Measurements from ENCODE around the gene PRDM5.
"Not testable (repeated sequence)": the region's sequence is repeated elsewhere in the genome, so short reads cannot be mapped to it uniquely, and the experiment has no call there.

PRDM5 gene

GRCh38 chr4:120753854-120754253 is 168.7 kb downstream of the PRDM5 start:
- DNase-seq (ENCODE audit: low spot score): no peak

GRCh38 chr4:120750152-120750525 is 172.4 kb downstream of the PRDM5 start:
- DNase-seq (ENCODE audit: low spot score): no peak

- no peak for DNase-seq (ENCODE audit: low spot score)
Measured at GRCh38 chr4:120749445-120750151, 172.9 kb downstream of the PRDM5 start.

GRCh38 chr4:120741636-120742035 is 180.9 kb downstream of the PRDM5 start:
- not testable (repeated sequence) for DNase-seq (ENCODE audit: low spot score)

GRCh38 chr4:120736312-120736711 is 186.2 kb downstream of the PRDM5 start:
- DNase-seq (ENCODE audit: low spot score): no peak

GRCh38 chr4:120733968-120734367 is 188.6 kb downstream of the PRDM5 start:
- DNase-seq (ENCODE audit: low spot score): peak; percentile 28

- no peak for DNase-seq (ENCODE audit: low spot score)
Measured at GRCh38 chr4:120733054-120733453, 189.5 kb downstream of the PRDM5 start.

GRCh38 chr4:120731561-120731960 is 191.0 kb downstream of the PRDM5 start:
- no peak for DNase-seq (ENCODE audit: low spot score)

GRCh38 chr4:120730777-120731320 is 191.7 kb downstream of the PRDM5 start:
- no peak for DNase-seq (ENCODE audit: low spot score)

GRCh38 chr4:120728892-120729675 is 193.4 kb downstream of the PRDM5 start:
- no peak for DNase-seq (ENCODE audit: low spot score)

GRCh38 chr4:120725639-120726580 is 196.6 kb downstream of the PRDM5 start:
- DNase-seq (ENCODE audit: low spot score): no peak

- DNase-seq (ENCODE audit: low spot score): no peak
Measured at GRCh38 chr4:120724656-120725055, 197.9 kb downstream of the PRDM5 start.

- peak; percentile 32 for DNase-seq (ENCODE audit: low spot score)
Measured at GRCh38 chr4:120723986-120724385, 198.5 kb downstream of the PRDM5 start.

GRCh38 chr4:120723105-120723504 is 199.4 kb downstream of the PRDM5 start:
- DNase-seq (ENCODE audit: low spot score): no peak

- DNase-seq (ENCODE audit: low spot score): no peak
Measured at GRCh38 chr4:120722655-120723054, 199.9 kb downstream of the PRDM5 start.

GRCh38 chr4:120720354-120720934 is 202.1 kb downstream of the PRDM5 start:
- DNase-seq (ENCODE audit: low spot score): no peak

- DNase-seq (ENCODE audit: low spot score): peak; percentile 55
Measured at GRCh38 chr4:120718979-120719566, 203.5 kb downstream of the PRDM5 start.

GRCh38 chr4:120716346-120716745 is 206.2 kb downstream of the PRDM5 start:
- no peak for DNase-seq (ENCODE audit: low spot score)

GRCh38 chr4:120714417-120715010 is 208.0 kb downstream of the PRDM5 start:
- DNase-seq (ENCODE audit: low spot score): no peak

GRCh38 chr4:120709991-120710390 is 212.5 kb downstream of the PRDM5 start:
- DNase-seq (ENCODE audit: low spot score): no peak

- DNase-seq (ENCODE audit: low spot score): no peak
Measured at GRCh38 chr4:120704538-120704937, 218.0 kb downstream of the PRDM5 start.

Data from D341Med (cell line).